Tibial nerve (tissue), 4 donors: Measurements from ENCODE around the gene LCMT1.

Experiments
- EP300 ChIP-seq, 2 donors: sonication (generic); formaldehyde crosslinking; IDR thresholded peaks; one replicate each; pipeline ENCODE4 v1.6.1; 2017; ENCODE audit warnings: antibody characterized with exemption in 2 of 2, mild to moderate bottlenecking in 1 of 2
- POLR2A ChIP-seq, 2 donors: fragments of 450-650 bp; IDR thresholded peaks; one replicate each; pipeline ENCODE4 v1.6.1; 2017; ENCODE audit warnings: antibody characterized with exemption in 2 of 2, mild to moderate bottlenecking in 2 of 2, moderate library complexity in 2 of 2
- TF ChIP-seq, protein P1 (sequence below), 5 experiments: fragments of 200-600 bp in 3 of 5; fragments of 450-650 bp in 2 of 5; sonication (generic) in 3 of 5; IDR thresholded peaks; one replicate each; pipeline ENCODE4 v1.5.1; 2016 to 2019; ENCODE audit warnings: antibody characterized with exemption in 5 of 5, mild to moderate bottlenecking in 3 of 5, moderate library complexity in 2 of 5

DNA sequence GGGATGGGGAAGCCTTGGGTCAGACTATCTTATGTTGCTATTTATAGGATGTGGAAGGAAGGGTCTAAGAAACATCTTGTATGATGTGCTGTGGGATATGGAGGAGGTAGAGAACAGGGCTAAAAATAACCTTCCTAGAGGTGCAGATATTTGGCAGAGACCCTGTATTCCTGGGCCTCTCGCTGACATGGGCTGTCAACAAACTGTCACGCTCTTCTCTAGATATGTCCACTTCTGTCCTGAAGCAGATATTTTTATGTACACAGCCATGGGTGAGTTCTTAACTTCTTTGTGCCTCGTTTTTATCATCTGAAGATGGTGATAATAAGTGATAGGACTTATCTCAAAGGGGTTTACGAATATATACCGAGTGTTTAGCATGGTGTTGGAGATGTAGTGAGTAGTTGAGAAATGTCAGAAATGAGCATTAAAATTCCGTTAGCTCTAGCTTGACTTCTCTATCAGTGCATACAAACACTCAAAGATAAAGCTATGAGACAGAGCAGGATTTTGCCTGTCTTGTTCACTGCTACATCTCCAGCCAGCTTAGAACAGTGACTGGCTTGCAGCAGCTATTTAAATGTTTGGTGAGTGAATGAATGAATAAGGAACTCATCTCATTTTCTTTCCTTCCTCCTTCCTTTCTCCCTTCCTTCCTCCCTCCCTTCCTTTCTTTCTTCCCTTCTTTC, 102.3 kb downstream of the LCMT1 start:
- TF ChIP-seq, protein P1, sequence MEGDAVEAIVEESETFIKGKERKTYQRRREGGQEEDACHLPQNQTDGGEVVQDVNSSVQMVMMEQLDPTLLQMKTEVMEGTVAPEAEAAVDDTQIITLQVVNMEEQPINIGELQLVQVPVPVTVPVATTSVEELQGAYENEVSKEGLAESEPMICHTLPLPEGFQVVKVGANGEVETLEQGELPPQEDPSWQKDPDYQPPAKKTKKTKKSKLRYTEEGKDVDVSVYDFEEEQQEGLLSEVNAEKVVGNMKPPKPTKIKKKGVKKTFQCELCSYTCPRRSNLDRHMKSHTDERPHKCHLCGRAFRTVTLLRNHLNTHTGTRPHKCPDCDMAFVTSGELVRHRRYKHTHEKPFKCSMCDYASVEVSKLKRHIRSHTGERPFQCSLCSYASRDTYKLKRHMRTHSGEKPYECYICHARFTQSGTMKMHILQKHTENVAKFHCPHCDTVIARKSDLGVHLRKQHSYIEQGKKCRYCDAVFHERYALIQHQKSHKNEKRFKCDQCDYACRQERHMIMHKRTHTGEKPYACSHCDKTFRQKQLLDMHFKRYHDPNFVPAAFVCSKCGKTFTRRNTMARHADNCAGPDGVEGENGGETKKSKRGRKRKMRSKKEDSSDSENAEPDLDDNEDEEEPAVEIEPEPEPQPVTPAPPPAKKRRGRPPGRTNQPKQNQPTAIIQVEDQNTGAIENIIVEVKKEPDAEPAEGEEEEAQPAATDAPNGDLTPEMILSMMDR (IDR thresholded peaks at IDR 0.05): no peak
- no peak for TF ChIP-seq POLR2A (IDR thresholded peaks at IDR 0.05)
- no peak for TF ChIP-seq EP300 (IDR thresholded peaks at IDR 0.05)
